HepG2 (cell line): ENCODE data around the gene LTA. TPM values are rescaled to one million over a fixed set of nuclear protein-coding genes. Genes with fewer than 3 reads are reported as not detected.
A peak's percentile ranks its signal among the peaks of the same experiment; 100 is the strongest.

Source experiments
- ARHGAP35 ChIP-seq: sonication (generic); formaldehyde crosslinking; IDR thresholded peaks from 2 replicates; pipeline ENCODE4 v1.9.0; 2022; ENCODE audit warnings: mild to moderate bottlenecking, inconsistent platforms, moderate library complexity, missing genetic modification reagents, borderline replicate concordance
- DNMT3B ChIP-seq: conservative IDR thresholded peaks from 2 replicates; pipeline ENCODE4 v1.6.1; 2016; ENCODE audit warnings: missing biosample characterization, control low read depth
- GFI1 ChIP-seq: sonication (generic); formaldehyde crosslinking; IDR thresholded peaks from 2 replicates; pipeline ENCODE4 v1.5.0; 2020; ENCODE audit warnings: missing genetic modification reagents, mild to moderate bottlenecking, borderline replicate concordance
- IRX3 ChIP-seq: sonication (generic); formaldehyde crosslinking; IDR thresholded peaks from 2 replicates; pipeline ENCODE4 v1.8.1; 2023; ENCODE audit warnings: mild to moderate bottlenecking, low read depth, missing genetic modification reagents, borderline replicate concordance
- MAFG ChIP-seq: sonication (generic); formaldehyde crosslinking; IDR thresholded peaks from 2 replicates; pipeline ENCODE4 v1.5.1; 2020; ENCODE audit warnings: mild to moderate bottlenecking, missing genetic modification reagents
- MAFK ChIP-seq, 2 experiments: IDR thresholded peaks in 1 of 2; conservative IDR thresholded peaks in 1 of 2; 2 replicates each; pipeline ENCODE4 v1.6.1; 2011; ENCODE audit warnings: improper control_type of control experiment in 2 of 2, low read length in 2 of 2
- MIER2 ChIP-seq: IDR thresholded peaks from 2 replicates; pipeline ENCODE4 v1.6.1; 2016; ENCODE audit warnings: missing biosample characterization, missing genetic modification reagents
- NONO ChIP-seq, 2 experiments: fragments of 450-650 bp in 1 of 2; sonication (generic) in 1 of 2; formaldehyde crosslinking in 1 of 2; IDR thresholded peaks in 1 of 2; conservative IDR thresholded peaks in 1 of 2; 2 replicates each; pipeline versions ENCODE4 v1.6.1 to v1.8.0; 2017 to 2022; ENCODE audit warnings: mild to moderate bottlenecking in 1 of 2, missing genetic modification reagents in 1 of 2, moderate library complexity in 1 of 2
- PHF5A ChIP-seq: IDR thresholded peaks from one replicate; pipeline ENCODE4 v1.6.1; 2018; ENCODE audit warnings: low read depth, missing genetic modification reagents; ENCODE audit not compliant: unreplicated experiment
- PHF8 ChIP-seq: sonication (generic); formaldehyde crosslinking; IDR thresholded peaks from 2 replicates; pipeline ENCODE4 v1.5.0; 2020; ENCODE audit warnings: missing genetic modification reagents
- RFX1 ChIP-seq: fragments of 450-650 bp; IDR thresholded peaks from 2 replicates; pipeline ENCODE4 v1.6.1; 2017
- SATB2 ChIP-seq: sonication (generic); formaldehyde crosslinking; IDR thresholded peaks from 2 replicates; pipeline ENCODE4 v1.5.0; 2020; ENCODE audit warnings: missing genetic modification reagents
- ZBTB7B ChIP-seq: sonication (generic); formaldehyde crosslinking; IDR thresholded peaks from 2 replicates; pipeline ENCODE4 v1.4.0; 2020; ENCODE audit warnings: missing genetic modification reagents
- ZFX ChIP-seq: sonication (generic); formaldehyde crosslinking; IDR thresholded peaks from 2 replicates; pipeline ENCODE4 v1.4.0; 2020; ENCODE audit warnings: mild to moderate bottlenecking, low read depth, missing genetic modification reagents, moderate library complexity
- ZNF782 ChIP-seq: sonication (generic); formaldehyde crosslinking; IDR thresholded peaks from 2 replicates; pipeline ENCODE4 v1.4.0; 2020; ENCODE audit warnings: missing genetic modification reagents, mild to moderate bottlenecking, borderline replicate concordance
- polyA plus RNA-seq, 8 experiments: library from polyadenylated mRNA; depleted of rRNA in 3 of 8; stranded (reverse) in 7 of 8; unstranded in 1 of 8; fragments of >200 nt; fragmentation: Illumina TruSeq in 4 of 8; extraction: Trizol in 4 of 8; gene quantifications; 2 replicates each; pipeline versions ENCODE4 v1.2.1 to v1.2.3, GENCODE V29; 2011 to 2016; ENCODE audit warnings: low read depth in 4 of 8, missing spikeins in 1 of 8, mixed read lengths in 1 of 8; ENCODE audit not compliant: insufficient read depth in 1 of 8
- total RNA-seq, 5 experiments: library from RNA; depleted of rRNA; stranded (reverse); fragments of >200 nt; fragmentation: Illumina TruSeq; extraction: Trizol; gene quantifications; 2 replicates each; pipeline ENCODE4 v1.2.3, GENCODE V29; 2016; ENCODE audit warnings: low read depth in 1 of 5
- TF ChIP-seq, protein P1 (sequence below): fragments of 450-650 bp; IDR thresholded peaks from 2 replicates; pipeline ENCODE4 v1.6.1; 2016
- TF ChIP-seq, protein P2 (sequence below): sonication (generic); formaldehyde crosslinking; conservative IDR thresholded peaks from 2 replicates; pipeline ENCODE4 v1.4.0; 2020; ENCODE audit warnings: missing genetic modification reagents
- TF ChIP-seq, protein P3 (sequence below): IDR thresholded peaks from 2 replicates; pipeline ENCODE4 v1.6.1; 2016; ENCODE audit warnings: mild to moderate bottlenecking, missing biosample characterization, missing genetic modification reagents
- TF ChIP-seq, protein P4 (sequence below): sonication (generic); formaldehyde crosslinking; IDR thresholded peaks from 2 replicates; pipeline ENCODE4 v1.4.0; 2020; ENCODE audit warnings: mild to moderate bottlenecking, missing genetic modification reagents
- TF ChIP-seq, protein P5 (sequence below): sonication (generic); formaldehyde crosslinking; IDR thresholded peaks from 2 replicates; pipeline ENCODE4 v1.8.0; 2022; ENCODE audit warnings: mild to moderate bottlenecking, missing genetic modification reagents, moderate library complexity
- TF ChIP-seq, protein P6 (sequence below): sonication (generic); formaldehyde crosslinking; IDR thresholded peaks from 2 replicates; pipeline ENCODE4 v1.4.0; 2020; ENCODE audit warnings: missing genetic modification reagents

The LTA gene
- total and polyA plus RNA-seq, 2 of the 13 experiments (the other 11 are each of a cell fraction or from before 2014, with no cell fraction given): 0.09 TPM; not detected in 1

DNA sequence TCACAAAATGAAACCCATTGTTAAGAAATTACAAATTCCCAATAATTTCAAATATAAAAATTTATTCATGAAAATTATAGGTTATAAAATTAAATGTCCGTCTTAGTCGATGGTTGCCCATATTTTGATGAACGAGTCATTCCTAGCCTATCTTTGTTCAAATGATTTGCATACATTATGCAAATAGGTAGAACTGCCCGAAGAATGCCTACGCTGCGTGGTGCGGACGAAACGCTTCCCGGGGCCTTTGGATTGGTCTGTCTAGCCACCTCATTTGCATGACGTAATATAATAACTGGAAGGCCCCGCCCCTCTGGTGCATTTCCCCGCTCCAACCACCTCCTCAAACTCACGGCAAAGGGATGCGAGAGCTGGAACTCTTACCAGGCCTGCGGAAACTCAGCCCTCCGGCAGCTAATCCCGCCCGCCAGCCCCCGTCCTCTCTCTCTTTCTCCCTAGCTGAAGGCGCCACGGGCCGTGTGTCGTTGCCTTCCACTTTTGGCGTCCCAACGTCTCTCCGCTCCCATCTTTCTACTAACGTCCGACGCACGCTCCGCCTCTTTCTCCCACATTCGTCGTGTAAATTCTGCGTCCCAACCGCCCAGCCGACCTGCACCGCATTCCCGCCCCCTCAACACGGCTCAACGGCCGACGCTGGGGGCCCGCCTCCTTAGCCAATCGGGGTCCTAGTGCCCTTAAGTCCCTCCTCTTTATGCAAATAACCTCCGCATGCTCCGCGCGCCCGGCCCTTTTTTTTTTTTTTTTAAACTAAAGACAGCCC lies 47.9 kb downstream of the LTA start (continued):
- TF ChIP-seq SATB2 (CRISPR knock-in tag) (no peak), ZBTB7B (CRISPR knock-in tag) (no peak), DNMT3B (no peak), GFI1 (peak; percentile 52), ZNF782 (CRISPR knock-in tag) (peak; percentile 87; the same call in 1 of the 2 replicates), MIER2 (CRISPR knock-in tag) (peak; percentile 12; the same call in 1 of the 2 replicates), ZFX (CRISPR knock-in tag) (peak; percentile 79), RFX1 (no peak), ARHGAP35 (CRISPR knock-in tag) (0 out of 2 replicates have a peak, but pooled peaks have one; percentile 35), MAFG (CRISPR knock-in tag) (no peak), NONO (IDR thresholded peaks at IDR 0.05) (no peak), NONO (CRISPR knock-in tag; conservative IDR thresholded peaks at IDR 0.05) (peak; percentile 73), MAFK (conservative IDR thresholded peaks at IDR 0.05 in 1 of 2, IDR thresholded peaks at IDR 0.05 in 1 of 2; ENCODE audit: low read length in 2 of 2) (peak; percentile 24 to 43; a peak in 2 of 4 replicates), IRX3 (CRISPR knock-in tag) (peak; percentile 92), PHF8 (peak; percentile 65; the same call in 1 of the 2 replicates), PHF5A (CRISPR knock-in tag) (no peak)
- TF ChIP-seq, protein P1, sequence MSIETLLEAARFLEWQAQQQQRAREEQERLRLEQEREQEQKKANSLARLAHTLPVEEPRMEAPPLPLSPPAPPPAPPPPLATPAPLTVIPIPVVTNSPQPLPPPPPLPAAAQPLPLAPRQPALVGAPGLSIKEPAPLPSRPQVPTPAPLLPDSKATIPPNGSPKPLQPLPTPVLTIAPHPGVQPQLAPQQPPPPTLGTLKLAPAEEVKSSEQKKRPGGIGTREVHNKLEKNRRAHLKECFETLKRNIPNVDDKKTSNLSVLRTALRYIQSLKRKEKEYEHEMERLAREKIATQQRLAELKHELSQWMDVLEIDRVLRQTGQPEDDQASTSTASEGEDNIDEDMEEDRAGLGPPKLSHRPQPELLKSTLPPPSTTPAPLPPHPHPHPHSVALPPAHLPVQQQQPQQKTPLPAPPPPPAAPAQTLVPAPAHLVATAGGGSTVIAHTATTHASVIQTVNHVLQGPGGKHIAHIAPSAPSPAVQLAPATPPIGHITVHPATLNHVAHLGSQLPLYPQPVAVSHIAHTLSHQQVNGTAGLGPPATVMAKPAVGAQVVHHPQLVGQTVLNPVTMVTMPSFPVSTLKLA: peak; percentile 60
- TF ChIP-seq, protein P2, sequence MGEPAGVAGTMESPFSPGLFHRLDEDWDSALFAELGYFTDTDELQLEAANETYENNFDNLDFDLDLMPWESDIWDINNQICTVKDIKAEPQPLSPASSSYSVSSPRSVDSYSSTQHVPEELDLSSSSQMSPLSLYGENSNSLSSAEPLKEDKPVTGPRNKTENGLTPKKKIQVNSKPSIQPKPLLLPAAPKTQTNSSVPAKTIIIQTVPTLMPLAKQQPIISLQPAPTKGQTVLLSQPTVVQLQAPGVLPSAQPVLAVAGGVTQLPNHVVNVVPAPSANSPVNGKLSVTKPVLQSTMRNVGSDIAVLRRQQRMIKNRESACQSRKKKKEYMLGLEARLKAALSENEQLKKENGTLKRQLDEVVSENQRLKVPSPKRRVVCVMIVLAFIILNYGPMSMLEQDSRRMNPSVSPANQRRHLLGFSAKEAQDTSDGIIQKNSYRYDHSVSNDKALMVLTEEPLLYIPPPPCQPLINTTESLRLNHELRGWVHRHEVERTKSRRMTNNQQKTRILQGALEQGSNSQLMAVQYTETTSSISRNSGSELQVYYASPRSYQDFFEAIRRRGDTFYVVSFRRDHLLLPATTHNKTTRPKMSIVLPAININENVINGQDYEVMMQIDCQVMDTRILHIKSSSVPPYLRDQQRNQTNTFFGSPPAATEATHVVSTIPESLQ (CRISPR knock-in tag): peak; percentile 50; the same call in 1 of the 2 replicates
- TF ChIP-seq, protein P3, sequence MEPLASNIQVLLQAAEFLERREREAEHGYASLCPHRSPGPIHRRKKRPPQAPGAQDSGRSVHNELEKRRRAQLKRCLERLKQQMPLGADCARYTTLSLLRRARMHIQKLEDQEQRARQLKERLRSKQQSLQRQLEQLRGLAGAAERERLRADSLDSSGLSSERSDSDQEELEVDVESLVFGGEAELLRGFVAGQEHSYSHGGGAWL (CRISPR knock-in tag): peak; percentile 50; the same call in 1 of the 2 replicates
- TF ChIP-seq, protein P4, sequence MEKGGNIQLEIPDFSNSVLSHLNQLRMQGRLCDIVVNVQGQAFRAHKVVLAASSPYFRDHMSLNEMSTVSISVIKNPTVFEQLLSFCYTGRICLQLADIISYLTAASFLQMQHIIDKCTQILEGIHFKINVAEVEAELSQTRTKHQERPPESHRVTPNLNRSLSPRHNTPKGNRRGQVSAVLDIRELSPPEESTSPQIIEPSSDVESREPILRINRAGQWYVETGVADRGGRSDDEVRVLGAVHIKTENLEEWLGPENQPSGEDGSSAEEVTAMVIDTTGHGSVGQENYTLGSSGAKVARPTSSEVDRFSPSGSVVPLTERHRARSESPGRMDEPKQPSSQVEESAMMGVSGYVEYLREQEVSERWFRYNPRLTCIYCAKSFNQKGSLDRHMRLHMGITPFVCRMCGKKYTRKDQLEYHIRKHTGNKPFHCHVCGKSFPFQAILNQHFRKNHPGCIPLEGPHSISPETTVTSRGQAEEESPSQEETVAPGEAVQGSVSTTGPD (CRISPR knock-in tag): no peak
- TF ChIP-seq, protein P5, sequence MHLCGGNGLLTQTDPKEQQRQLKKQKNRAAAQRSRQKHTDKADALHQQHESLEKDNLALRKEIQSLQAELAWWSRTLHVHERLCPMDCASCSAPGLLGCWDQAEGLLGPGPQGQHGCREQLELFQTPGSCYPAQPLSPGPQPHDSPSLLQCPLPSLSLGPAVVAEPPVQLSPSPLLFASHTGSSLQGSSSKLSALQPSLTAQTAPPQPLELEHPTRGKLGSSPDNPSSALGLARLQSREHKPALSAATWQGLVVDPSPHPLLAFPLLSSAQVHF (CRISPR knock-in tag): peak; percentile 77; the same call in 1 of the 2 replicates
- TF ChIP-seq, protein P6, sequence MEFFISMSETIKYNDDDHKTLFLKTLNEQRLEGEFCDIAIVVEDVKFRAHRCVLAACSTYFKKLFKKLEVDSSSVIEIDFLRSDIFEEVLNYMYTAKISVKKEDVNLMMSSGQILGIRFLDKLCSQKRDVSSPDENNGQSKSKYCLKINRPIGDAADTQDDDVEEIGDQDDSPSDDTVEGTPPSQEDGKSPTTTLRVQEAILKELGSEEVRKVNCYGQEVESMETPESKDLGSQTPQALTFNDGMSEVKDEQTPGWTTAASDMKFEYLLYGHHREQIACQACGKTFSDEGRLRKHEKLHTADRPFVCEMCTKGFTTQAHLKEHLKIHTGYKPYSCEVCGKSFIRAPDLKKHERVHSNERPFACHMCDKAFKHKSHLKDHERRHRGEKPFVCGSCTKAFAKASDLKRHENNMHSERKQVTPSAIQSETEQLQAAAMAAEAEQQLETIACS: no peak
